Myocyte (in vitro differentiated cells): ENCODE measurements around the gene DMAP1. TPM values are rescaled to one million over a fixed set of nuclear protein-coding genes. Genes with fewer than 3 reads are reported as not detected.
"Not testable (repeated sequence)": the region's sequence is repeated elsewhere in the genome, so short reads cannot be mapped to it uniquely, and the experiment has no call there.

Experiments used
- DNase-seq: peaks from one replicate; pipeline ENCODE4 v3.0.0-alpha.2; 2012; ENCODE audit warnings: low read depth
- polyA plus RNA-seq: library from polyadenylated mRNA; unstranded; fragments of >200 nt; gene quantifications from one replicate; pipeline ENCODE4 v1.2.1, GENCODE V29; 2012; ENCODE audit warnings: missing spikeins
- total RNA-seq: library from RNA; depleted of rRNA; stranded (reverse); fragments of >200 nt; gene quantifications from 2 replicates; pipeline ENCODE4 v1.2.3, GENCODE V29; 2014

DMAP1 gene
- 18.1 and 20.8 TPM in 2 replicates for total RNA-seq
- 44.6 TPM for polyA plus RNA-seq

- peak; percentile 81 for DNase-seq
Measured at GRCh38 chr1:44213222-44214112, at the start of gene DMAP1. Gene DMAP1 (plus strand): TSS chr1:44213471. CDS start chr1:44213754, 283 bp downstream.

GRCh38 chr1:44168520-44169098, 44.7 kb upstream of the DMAP1 start:
- DNase-seq, result peak; percentile 5

- DNase-seq, result no peak
Measured at GRCh38 chr1:44170281-44170823, 42.9 kb upstream of the DMAP1 start.

- no peak for DNase-seq
Measured at GRCh38 chr1:44174630-44175029, 38.6 kb upstream of the DMAP1 start.

DNA sequence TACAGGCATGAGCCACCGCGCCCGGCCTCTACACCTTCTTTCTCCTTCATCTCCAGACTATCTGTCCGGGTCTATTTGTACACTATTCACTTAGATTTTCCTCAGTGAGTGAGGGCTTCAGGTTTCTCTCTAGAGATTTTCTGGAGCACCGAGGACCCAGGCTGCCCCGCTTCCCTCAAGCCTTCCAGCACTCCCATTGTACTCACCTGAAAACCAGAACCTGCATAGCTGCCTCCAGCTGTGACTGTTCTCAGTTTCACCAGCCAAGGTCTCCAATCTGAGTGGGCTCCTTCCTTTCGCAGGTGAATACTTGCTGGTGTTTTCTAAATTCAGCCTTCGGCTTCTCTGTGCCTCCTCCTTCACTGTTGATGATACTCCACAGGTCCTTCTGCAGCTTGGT, 12.9 kb upstream of the DMAP1 start:
- DNase-seq, result no peak

DNA sequence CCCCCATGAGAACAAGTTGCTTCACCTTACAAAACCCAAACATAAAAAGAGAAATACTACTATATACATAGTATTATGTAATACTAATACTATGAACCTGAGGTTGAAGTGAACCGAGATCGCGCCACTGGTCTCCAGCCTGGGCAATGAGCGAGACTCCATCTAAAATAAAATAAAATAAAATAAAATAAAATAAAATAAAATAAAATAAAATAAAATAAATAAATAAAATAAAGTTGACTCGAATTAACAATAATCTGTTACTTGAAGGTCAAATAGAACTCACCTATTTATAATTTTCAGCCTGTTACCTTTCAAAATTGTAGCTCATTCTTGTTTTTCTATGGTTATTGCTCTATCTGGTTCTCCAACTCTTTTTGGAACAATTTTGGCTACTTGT, 6.7 kb upstream of the DMAP1 start:
- DNase-seq, result not testable (repeated sequence)

GRCh38 chr1:44208226-44208625, 5.0 kb upstream of the DMAP1 start:
- no peak for DNase-seq

- DNase-seq, result no peak
Measured at GRCh38 chr1:44210595-44210994, 2.7 kb upstream of the DMAP1 start.

- no peak for DNase-seq
Measured at GRCh38 chr1:44212355-44213221, 683 bp upstream of the DMAP1 start.

DNA sequence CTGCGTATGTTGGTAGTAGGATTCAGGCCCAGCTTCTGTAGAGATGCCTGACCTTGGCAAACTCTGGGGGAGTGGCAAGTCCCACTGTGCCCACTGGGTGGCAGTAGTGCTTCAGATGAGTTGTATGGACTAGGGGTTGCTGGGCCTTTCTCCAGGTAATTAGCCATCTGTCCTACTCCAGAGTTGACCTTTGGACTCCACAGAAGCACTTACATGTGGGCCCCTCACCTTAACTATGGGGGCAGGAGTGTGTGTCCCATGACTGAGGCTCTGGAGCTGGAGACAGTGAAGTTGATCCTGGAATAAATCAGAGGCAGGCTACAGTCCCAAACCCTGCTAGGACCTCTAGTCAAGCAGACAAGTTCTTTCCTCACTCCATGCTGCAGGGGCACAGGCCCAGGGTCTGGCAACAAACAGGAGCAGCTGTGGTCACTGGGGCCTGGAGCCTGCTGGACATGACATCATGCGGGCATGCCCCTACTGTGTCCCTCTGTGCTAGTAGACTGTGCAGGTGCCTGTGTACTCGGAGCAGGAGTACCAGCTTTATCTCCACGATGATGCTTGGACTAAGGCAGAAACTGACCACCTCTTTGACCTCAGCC, 4.6 kb downstream of the DMAP1 start:
- DNase-seq, result peak; percentile 83

- no peak for DNase-seq
Measured at GRCh38 chr1:44218503-44219300, 5.4 kb downstream of the DMAP1 start.

DNA sequence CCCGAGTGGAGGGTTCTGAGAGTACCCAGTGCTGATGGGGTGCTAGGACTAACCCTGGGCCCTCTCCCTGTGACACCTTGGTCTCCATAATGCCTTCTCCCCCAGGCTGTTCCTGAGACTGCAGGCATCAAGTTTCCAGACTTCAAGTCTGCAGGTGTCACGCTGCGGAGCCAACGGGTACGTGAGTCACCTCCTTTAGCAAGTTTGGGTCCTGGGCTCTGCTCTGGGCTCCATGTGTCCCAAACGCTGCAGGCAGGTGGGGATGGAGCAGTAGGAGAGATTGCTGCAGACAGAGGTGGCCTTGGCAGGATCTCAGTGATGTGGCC, 6.0 kb downstream of the DMAP1 start:
- no peak for DNase-seq

DNA sequence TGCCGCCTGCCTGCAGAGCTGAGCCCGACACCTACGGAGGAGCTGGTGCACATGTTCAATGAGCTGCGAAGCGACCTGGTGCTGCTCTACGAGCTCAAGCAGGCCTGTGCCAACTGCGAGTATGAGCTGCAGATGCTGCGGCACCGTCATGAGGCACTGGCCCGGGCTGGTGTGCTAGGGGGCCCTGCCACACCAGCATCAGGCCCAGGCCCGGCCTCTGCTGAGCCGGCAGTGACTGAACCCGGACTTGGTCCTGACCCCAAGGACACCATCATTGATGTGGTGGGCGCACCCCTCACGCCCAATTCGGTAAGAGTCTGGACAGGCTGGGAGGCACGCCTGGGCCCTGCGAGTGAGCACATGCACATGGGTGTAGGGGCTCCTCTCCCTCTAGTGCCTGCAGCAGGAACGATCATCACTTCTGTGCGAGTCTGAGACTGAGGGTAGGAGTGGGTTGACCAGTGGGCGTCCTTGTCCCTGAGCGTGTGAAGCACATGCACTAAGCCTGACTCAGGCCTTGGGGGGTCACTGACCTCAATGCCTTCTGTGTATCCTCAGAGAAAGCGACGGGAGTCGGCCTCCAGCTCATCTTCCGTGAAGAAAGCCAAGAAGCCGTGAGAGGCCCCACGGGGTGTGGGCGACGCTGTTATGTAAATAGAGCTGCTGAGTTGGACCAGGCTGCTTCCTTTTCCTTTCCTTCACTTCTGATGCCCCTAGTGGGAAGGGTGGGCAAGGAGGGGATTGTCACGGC, 6.9 kb downstream of the DMAP1 start:
- DNase-seq, result no peak

DNA sequence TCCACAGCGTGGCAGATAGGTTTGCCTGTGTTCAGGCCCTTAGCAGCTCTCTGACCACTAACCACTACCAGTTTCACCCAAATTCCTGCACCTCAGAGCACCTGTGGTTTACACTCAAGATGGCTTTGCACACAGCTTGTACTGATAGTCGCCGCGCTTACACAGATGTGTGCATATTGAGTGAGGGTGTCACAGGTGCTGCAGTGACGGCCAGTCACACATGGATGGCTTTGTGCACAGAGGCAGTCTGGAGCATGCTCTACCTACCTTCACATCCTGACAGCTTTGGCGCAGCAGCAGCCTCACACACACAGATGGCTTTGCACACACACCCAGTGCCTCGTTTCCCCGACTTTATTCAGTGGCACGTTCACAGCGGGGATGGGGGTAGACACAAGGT, 7.5 kb downstream of the DMAP1 start:
- no peak for DNase-seq

- DNase-seq, result no peak
Measured at GRCh38 chr1:44221769-44222168, 8.5 kb downstream of the DMAP1 start.

DNA sequence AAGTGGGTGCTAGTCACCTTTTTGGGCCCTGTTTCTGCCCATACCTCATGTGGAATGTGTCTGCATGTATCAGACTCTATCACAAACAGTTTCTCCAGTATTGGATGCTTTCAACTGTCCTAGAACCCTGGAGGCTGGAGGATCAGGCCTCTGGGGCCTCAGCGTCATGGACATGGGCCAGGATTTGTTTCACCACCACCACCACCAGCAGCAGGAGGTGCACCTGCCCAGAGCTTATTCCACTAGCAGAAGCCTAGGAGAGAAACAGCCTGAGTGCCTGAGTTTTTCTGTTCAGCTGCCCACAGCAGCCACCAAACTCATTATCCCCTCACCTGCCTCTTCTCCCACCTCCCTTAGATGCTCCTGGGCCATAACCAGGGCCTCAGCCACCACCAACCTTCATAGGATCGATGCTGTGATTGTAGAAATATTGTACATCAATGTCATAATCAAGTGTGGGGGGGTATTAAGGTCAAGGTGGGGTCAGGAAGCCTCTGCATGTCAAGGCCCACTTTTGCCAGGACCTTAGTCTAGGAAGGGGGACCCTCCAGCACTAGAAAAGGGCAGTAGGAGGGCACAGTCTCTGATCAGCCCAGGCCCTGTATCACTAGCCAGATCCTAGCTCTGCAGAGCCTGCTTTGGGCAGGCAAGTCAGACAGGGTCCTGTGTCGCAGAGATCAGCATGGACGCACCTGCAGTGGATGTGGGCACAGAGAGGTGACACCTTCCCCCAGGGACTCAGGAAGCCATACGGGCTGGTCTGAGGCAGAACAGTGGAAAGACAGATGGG, 9.3 kb downstream of the DMAP1 start:
- no peak for DNase-seq

GRCh38 chr1:44223187-44223610, 9.9 kb downstream of the DMAP1 start:
- DNase-seq, result no peak

DNA sequence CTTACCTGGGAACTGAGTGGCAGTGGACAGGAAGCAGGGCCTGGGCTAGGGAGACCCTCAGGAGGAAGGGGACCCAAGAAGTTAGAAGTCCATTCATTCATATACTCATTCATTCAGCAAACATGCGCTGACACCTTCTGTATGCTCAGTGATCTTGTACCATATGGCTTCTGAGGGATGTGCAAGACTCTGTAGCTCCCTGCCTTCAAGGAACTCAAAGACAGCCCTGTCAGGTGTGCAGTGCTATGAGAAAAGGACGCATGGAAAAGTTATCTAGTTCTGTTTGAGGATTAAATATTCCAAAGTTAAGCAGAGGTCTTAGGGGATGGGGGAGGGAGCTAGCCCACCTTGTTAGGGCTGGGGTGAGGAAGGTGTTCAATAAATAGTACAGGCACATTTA, 12.5 kb downstream of the DMAP1 start:
- DNase-seq, result no peak

GRCh38 chr1:44227211-44227610, 13.9 kb downstream of the DMAP1 start:
- DNase-seq, result no peak
